ENCODE results near the gene CCS. TPM values are rescaled to one million over a fixed set of nuclear protein-coding genes. Genes with fewer than 3 reads are reported as not detected.

The CCS gene
- total and polyA plus RNA-seq, 9 of the 15 experiments (the other 6 are each of a cell fraction or from before 2014, with no cell fraction given), result 1.1 to 46.6 (median 26.8) TPM

- no peak for TF ChIP-seq MNT (conservative IDR thresholded peaks at IDR 0.05)
- no peak for TF ChIP-seq ZFP30 (CRISPR knock-in tag; IDR thresholded peaks at IDR 0.05; ENCODE audit: borderline replicate concordance)
- 0 out of 2 replicates have a peak, but pooled peaks have one; percentile 3 for TF ChIP-seq ZNF197 (CRISPR knock-in tag; IDR thresholded peaks at IDR 0.05; ENCODE audit: low read depth)
- no peak for TF ChIP-seq HNRNPUL1 (IDR thresholded peaks at IDR 0.05; ENCODE audit: low read length)
- TF ChIP-seq PRDM10 (IDR thresholded peaks at IDR 0.05; ENCODE audit: partially characterized antibody), result no peak
- TF ChIP-seq ZNF280A (IDR thresholded peaks at IDR 0.05; ENCODE audit: low read depth, partially characterized antibody), result no peak
- TF ChIP-seq ZNF12 (CRISPR knock-in tag; IDR thresholded peaks at IDR 0.05), result no peak
- TF ChIP-seq ZC3H4 (CRISPR knock-in tag; IDR thresholded peaks at IDR 0.05; ENCODE audit: borderline replicate concordance), result no peak
- TF ChIP-seq CBX1 (IDR thresholded peaks at IDR 0.05; ENCODE audit: low read depth), result 0 out of 2 replicates have a peak, but pooled peaks have one; percentile 2
- no peak for TF ChIP-seq ZNF274 (IDR thresholded peaks at IDR 0.05; ENCODE audit: borderline replicate concordance, low read depth, low read length)
- TF ChIP-seq ZNF449 (CRISPR knock-in tag; IDR thresholded peaks at IDR 0.05), result no peak
- TF ChIP-seq GABPA (tag; conservative IDR thresholded peaks at IDR 0.05; ENCODE audit: low read depth), result peak; percentile 49
- TF ChIP-seq ZBTB11 (CRISPR knock-in tag; IDR thresholded peaks at IDR 0.05), result 0 out of 6 replicates have a peak, but pooled peaks of 2 of the 3 experiments have one; percentile 9 to 28
Observed at GRCh38 chr11:66617155-66617834, 24.3 kb downstream of the CCS start (continued).
